Measurements from ENCODE around the gene KDM2B.
A peak's percentile ranks its signal among the peaks of the same experiment; 100 is the strongest.

Gene KDM2B

GRCh38 chr12:121580959-121581685 is at the start of gene KDM2B:
Gene KDM2B (minus strand): TSS chr12:121581023. CDS start chr12:121580911, 112 bp downstream.
- DNase-seq (ENCODE audit: extremely low read depth, insufficient read length) = no peak
- TF ChIP-seq CTCF (IDR thresholded peaks at IDR 0.05; ENCODE audit: insufficient read depth, low read length, poor library complexity, severe bottlenecking) = no peak
- Histone ChIP-seq H3K36me3 (ENCODE audit: control insufficient read depth, insufficient read depth, low read length) (no peaks in the 10 kb centered on the region), H3K27me3 (replicated peaks; ENCODE audit: control insufficient read depth, insufficient read depth, low read length) (no peaks in the 10 kb centered on the region), H3K4me3 (replicated peaks; ENCODE audit: low read depth, low read length) (peak within 1 kb of the TSS; percentile 66)

GRCh38 chr12:121628536-121628935 is 47.7 kb upstream of the KDM2B start:
- peak overlapping the region; percentile 89 for H3K4me3 ChIP-seq (replicated peaks; ENCODE audit: low read depth, low read length)
- no peak for TF ChIP-seq CTCF (IDR thresholded peaks at IDR 0.05; ENCODE audit: insufficient read depth, low read length, poor library complexity, severe bottlenecking)
- no peak for DNase-seq (ENCODE audit: extremely low read depth, insufficient read length)

GRCh38 chr12:121628037-121628436 is 47.2 kb upstream of the KDM2B start:
- Histone ChIP-seq H3K36me3 (ENCODE audit: control insufficient read depth, insufficient read depth, low read length) (peaks cover 2% of the 10 kb centered on the region), H3K4me3 (replicated peaks; ENCODE audit: low read depth, low read length) (peak overlapping the region; percentile 89), H3K27me3 (replicated peaks; ENCODE audit: control insufficient read depth, insufficient read depth, low read length) (no peaks in the 10 kb centered on the region)
- no peak for TF ChIP-seq CTCF (IDR thresholded peaks at IDR 0.05; ENCODE audit: insufficient read depth, low read length, poor library complexity, severe bottlenecking)
- DNase-seq (ENCODE audit: extremely low read depth, insufficient read length) = no peak

More at GRCh38 chr12:121628536-121628935, 47.7 kb upstream of the KDM2B start:
- Histone ChIP-seq H3K27me3 (replicated peaks; ENCODE audit: control insufficient read depth, insufficient read depth, low read length) (no peaks in the 10 kb centered on the region), H3K36me3 (ENCODE audit: control insufficient read depth, insufficient read depth, low read length) (peaks cover 2% of the 10 kb centered on the region)

- Histone ChIP-seq H3K36me3 (ENCODE audit: control insufficient read depth, insufficient read depth, low read length) (peaks cover 2% of the 10 kb centered on the region), H3K4me3 (replicated peaks; ENCODE audit: low read depth, low read length) (peak overlapping the region; percentile 89), H3K27me3 (replicated peaks; ENCODE audit: control insufficient read depth, insufficient read depth, low read length) (no peaks in the 10 kb centered on the region)
- TF ChIP-seq CTCF (IDR thresholded peaks at IDR 0.05; ENCODE audit: insufficient read depth, low read length, poor library complexity, severe bottlenecking) = peak; percentile 36
- peak; percentile 82 for DNase-seq (ENCODE audit: extremely low read depth, insufficient read length)
These were observed 46.2 kb upstream of the KDM2B start for GRCh38 chr12:121626853-121627640.

- TF ChIP-seq CTCF (IDR thresholded peaks at IDR 0.05; ENCODE audit: insufficient read depth, low read length, poor library complexity, severe bottlenecking) = no peak
- peaks cover 2% of the 10 kb centered on the region for H3K36me3 ChIP-seq (ENCODE audit: control insufficient read depth, insufficient read depth, low read length)
- no peaks in the 10 kb centered on the region for H3K27me3 ChIP-seq (replicated peaks; ENCODE audit: control insufficient read depth, insufficient read depth, low read length)
- peak; percentile 95 for DNase-seq (ENCODE audit: extremely low read depth, insufficient read length)
- peak within 1 kb of the TSS; percentile 89 for H3K4me3 ChIP-seq (replicated peaks; ENCODE audit: low read depth, low read length)
These were observed 45.4 kb upstream of the KDM2B start, which contains the start of gene ORAI1 for GRCh38 chr12:121626087-121626852. Gene ORAI1 (plus strand): TSS chr12:121626530.

All from GM06990 (cell line).